K562 (cell line): ENCODE data around the gene ZFPM1. TPM values are rescaled to one million over a fixed set of nuclear protein-coding genes. Genes with fewer than 3 reads are reported as not detected.

Experiments used
- ATAC-seq: fragments of 200-7000 bp; cut with Tn5 transposase; 3 replicates; pipeline ENCODE4 v1.9.1; 2020; ENCODE audit warnings: moderate library complexity
- BruUV-seq: library from RNA; stranded (reverse); fragments of 400-500 nt; replicated peaks from 2 replicates; lab custom pipeline; 2021; lab: Mats Ljungman, UMichigan
- CTCF ChIA-PET: fragments of 300-600 bp; formaldehyde crosslinking; extraction: SDS; loops from one replicate; lab custom pipeline; 2021; ENCODE audit warnings: low intra/inter-chr PET ratio; lab: Yijun Ruan, JAX
- POLR2A ChIA-PET: fragments of 300-600, 350-650 bp; sonication (Branson Sonifier 250); formaldehyde crosslinking; extraction: SDS; loops from one replicate; lab custom pipeline; 2021; ENCODE audit warnings: antibody characterized with exemption, inconsistent platforms; lab: Yijun Ruan, JAX
- DNase-seq, 4 experiments: peaks; one replicate each; pipeline versions ENCODE4 v3.0.0 to v3.0.0-alpha.2; 2011 to 2018; ENCODE audit warnings: low spot score in 3 of 4, mixed read lengths in 3 of 4; ENCODE audit errors: extremely low read depth in 1 of 4
- FAIRE-seq: peaks from 2 replicates; lab custom pipeline; 2011; peaks lifted over from hg19 to GRCh38; lab: Jason Lieb, UNC
- H2AFZ ChIP-seq: 2 replicates; pipeline ENCODE4 v1.6.0; 2011; ENCODE audit warnings: low read depth, low read length, control low read depth, inconsistent platforms
- H3K27ac ChIP-seq: fragments of 200-600 bp; 3 replicates; pipeline ENCODE4 v1.8.0; 2011; ENCODE audit warnings: low read depth, mild to moderate bottlenecking, control low read depth, inconsistent platforms, low read length, moderate library complexity, mixed read lengths; ENCODE audit errors: extremely low read depth
- H3K27me3 ChIP-seq, 2 experiments: fragments of 300-600 bp in 1 of 2; 2 replicates in 1 of 2; 3 replicates in 1 of 2; pipeline versions ENCODE4 v1.6.0 to v1.8.0; 2011; ENCODE audit warnings: inconsistent platforms in 2 of 2, low read length in 2 of 2, mild to moderate bottlenecking in 1 of 2, mixed read lengths in 1 of 2, moderate library complexity in 1 of 2; ENCODE audit not compliant: control insufficient read depth in 2 of 2, insufficient read depth in 2 of 2
- H3K36me3 ChIP-seq: fragments of 300-600 bp; 3 replicates; pipeline ENCODE4 v1.8.0; 2011; ENCODE audit warnings: mild to moderate bottlenecking, low read length, inconsistent platforms; ENCODE audit not compliant: control insufficient read depth, insufficient read depth
- H3K4me1 ChIP-seq, 2 experiments: fragments of 200-600 bp in 1 of 2; replicated peaks in 1 of 2; 2 replicates in 1 of 2; 3 replicates in 1 of 2; pipeline versions ENCODE4 v1.5.1 to v1.8.0; 2011; ENCODE audit warnings: inconsistent platforms in 2 of 2, low read length in 2 of 2, mild to moderate bottlenecking in 1 of 2, mixed read lengths in 1 of 2, moderate library complexity in 1 of 2; ENCODE audit not compliant: control insufficient read depth in 2 of 2, insufficient read depth in 2 of 2
- H3K4me2 ChIP-seq: 2 replicates; pipeline ENCODE4 v1.6.1; 2011; ENCODE audit warnings: low read length, control low read depth, inconsistent platforms, mixed read lengths; ENCODE audit not compliant: insufficient read depth
- H3K4me3 ChIP-seq: fragments of 200-600 bp; sonication (generic), shearing (Covaris generic); 2 replicates; pipeline ENCODE4 v1.5.1; 2016; ENCODE audit warnings: control low read depth, inconsistent platforms
- H3K79me2 ChIP-seq: fragments of 200-600 bp; 3 replicates; pipeline ENCODE4 v1.8.0; 2011; ENCODE audit warnings: low read length, inconsistent platforms; ENCODE audit not compliant: control insufficient read depth, insufficient read depth
- H3K9ac ChIP-seq, 2 experiments: 2 replicates each; pipeline versions ENCODE4 v1.6.0 to v1.6.1; 2011; ENCODE audit warnings: low read depth in 2 of 2, low read length in 2 of 2, control low read depth in 1 of 2, inconsistent platforms in 1 of 2, mild to moderate bottlenecking in 1 of 2, mixed read lengths in 1 of 2; ENCODE audit not compliant: insufficient read depth in 1 of 2
- H3K9me1 ChIP-seq: one replicate; pipeline ENCODE4 v1.6.0; 2011; ENCODE audit warnings: inconsistent platforms, mild to moderate bottlenecking, low read length, moderate library complexity; ENCODE audit not compliant: control insufficient read depth, insufficient read depth
- H3K9me3 ChIP-seq: replicated peaks from 2 replicates; pipeline ENCODE4 v1.5.1; 2011; ENCODE audit warnings: low read depth, low read length, inconsistent platforms; ENCODE audit not compliant: control insufficient read depth, insufficient read depth
- H4K20me1 ChIP-seq: replicated peaks from 2 replicates; pipeline ENCODE4 v1.6.1; 2011; ENCODE audit warnings: low read length, inconsistent platforms, mixed read lengths; ENCODE audit not compliant: control insufficient read depth, insufficient read depth
- CHCHD3 ChIP-seq: fragments of 250-450 bp; sonication (Bioruptor Pico); IDR thresholded peaks from 2 replicates; pipeline ENCODE4 v2.1.2; 2022; ENCODE audit warnings: mild to moderate bottlenecking
- E4F1 ChIP-seq: fragments of 250-450 bp; sonication (Bioruptor Pico); IDR thresholded peaks from 2 replicates; pipeline ENCODE4 v1.5.0; 2021; ENCODE audit warnings: mild to moderate bottlenecking, borderline replicate concordance
- HMGN3 ChIP-seq: IDR thresholded peaks from 2 replicates; pipeline ENCODE4 v1.6.1; 2011; ENCODE audit warnings: borderline replicate concordance, low read depth, mild to moderate bottlenecking, mixed read lengths, low read length; ENCODE audit not compliant: insufficient read length; ENCODE audit errors: extremely low read depth
- MYNN ChIP-seq, 2 experiments: sonication (generic); formaldehyde crosslinking in 1 of 2; IDR thresholded peaks; 2 replicates each; pipeline versions ENCODE4 v1.5.0 to v1.6.1; 2016 to 2020; ENCODE audit warnings: antibody characterized with exemption in 1 of 2, missing genetic modification reagents in 1 of 2
- POLR2G ChIP-seq: fragments of 200-400 bp; formaldehyde crosslinking; IDR thresholded peaks from 2 replicates; pipeline ENCODE4 v1.6.1; 2017; ENCODE audit warnings: low read depth, mild to moderate bottlenecking, antibody characterized with exemption, low read length, moderate library complexity
- ZNF41 ChIP-seq: fragments of 250-450 bp; sonication (Bioruptor Pico); conservative IDR thresholded peaks from 2 replicates; pipeline ENCODE4 v1.4.0; 2020; ENCODE audit warnings: mild to moderate bottlenecking
- ZNF766 ChIP-seq: fragments of 200-800 bp; sonication (Bioruptor generic); conservative IDR thresholded peaks from 2 replicates; pipeline ENCODE4 v1.6.1; 2016; ENCODE audit warnings: missing genetic modification characterization, missing compliant biosample characterization
- WGBS: fragments of 100-300 bp; shearing (Covaris generic); methylation state at CpG from one replicate; pipeline ENCODE4 v1.1.6; 2016; ENCODE audit warnings: low coverage, mixed read lengths; ENCODE audit not compliant: insufficient coverage; ENCODE audit errors: missing lambda C conversion rate; 5-methylcytosine and 5-hydroxymethylcytosine counted together
- in situ Hi-C: fragments of 300-500 bp; cut with MboI; formaldehyde crosslinking; loops from 4 replicates; pipeline ENCODE4 v1.15.0; 2018; ENCODE audit warnings: inconsistent platforms, mixed read lengths
- intact Hi-C: fragments of 100-400 bp; cut with micrococcal nuclease; formaldehyde crosslinking; loops from 2 replicates; pipeline ENCODE4 v1.14.2; 2022
- polyA plus RNA-seq, 8 experiments: library from polyadenylated mRNA; depleted of rRNA in 4 of 8; stranded (reverse) in 5 of 8; unstranded in 3 of 8; fragments of >200 nt; fragmentation: Nextera tagmentation in 2 of 8; fragmentation: Illumina TruSeq in 1 of 8; extraction: Ambion mirVana in 2 of 8; extraction: Trizol in 1 of 8; gene quantifications; 2 replicates each; pipeline versions ENCODE4 v1.2.1 to v1.2.3, GENCODE V29; 2011 to 2014; ENCODE audit warnings: inconsistent platforms in 1 of 8, missing spikeins in 1 of 8
- total RNA-seq, 7 experiments: library from RNA; depleted of rRNA in 6 of 7; stranded (reverse); fragments of >200 nt in 6 of 7; fragmentation: Illumina TruSeq in 2 of 7; extraction: Trizol in 2 of 7; gene quantifications; 2 replicates each; pipeline versions ENCODE4 v1.2.1 to v1.2.3, GENCODE V29; 2011 to 2021; ENCODE audit warnings: low replicate concordance in 1 of 7

The ZFPM1 gene
- total and polyA plus RNA-seq, 9 of the 15 experiments (the other 6 are each of a cell fraction or from before 2014, with no cell fraction given), result 0.03 to 35.9 (median 1.4) TPM

- no peaks in the 10 kb centered on the region for H3K9me3 ChIP-seq
- peaks cover 5% of the 10 kb centered on the region; the same call in 1 of the 3 replicates for H3K79me2 ChIP-seq
- no peak for FAIRE-seq
- no peak overlapping the region for H3K4me2 ChIP-seq
- intact Hi-C loops, result no loop called here
- ChIA-PET CTCF (interaction anchor here (6.2 kb wide), 1 partner anchor 81 kb away, joined by 108 read pairs; no protein-coding TSS in a partner anchor), POLR2A (interaction anchor here (1.6 kb wide), 1 partner anchor 269 kb away, joined by 8 read pairs; no protein-coding TSS in a partner anchor)
- no peak for ATAC-seq
- no peak for DNase-seq
- H3K4me1 ChIP-seq, result peaks cover 35 to 79% of the 10 kb centered on the region in 2 experiments
- peak overlapping the region in 1 of 2 experiments; percentile 86; a peak in 2 of 4 replicates for H3K9ac ChIP-seq
- H2AFZ ChIP-seq, result no peak overlapping the region
- peaks cover 50% of the 10 kb centered on the region; the same call in 2 of the 3 replicates for H3K36me3 ChIP-seq
- no peak overlapping the region for H3K4me3 ChIP-seq
- H3K9me1 ChIP-seq, result peaks cover 3% of the 10 kb centered on the region
- H3K27ac ChIP-seq, result no peak overlapping the region
- H4K20me1 ChIP-seq, result peaks cover 12% of the 10 kb centered on the region
- no TSS peak for BruUV-seq
- H3K27me3 ChIP-seq, result no peaks in the 10 kb centered on the region
- peak; percentile 16; the same call in 1 of the 2 replicates for TF ChIP-seq MYNN (IDR thresholded peaks at IDR 0.05)
- no peak for TF ChIP-seq MYNN (CRISPR knock-in tag; IDR thresholded peaks at IDR 0.05)
- TF ChIP-seq HMGN3, result peak; percentile 10
- TF ChIP-seq POLR2G, result peak; percentile 54
- TF ChIP-seq E4F1 (CRISPR knock-in tag), result no peak
- TF ChIP-seq ZNF41 (CRISPR knock-in tag), result no peak
- TF ChIP-seq CHCHD3, result no peak
- 0 out of 2 replicates have a peak, but pooled peaks have one; percentile 7 for TF ChIP-seq ZNF766 (CRISPR knock-in tag)
- TF ChIP-seq, all 486 proteins: peak for 4
- in situ Hi-C loops, result loop anchor here (10.0 kb wide), 1 partner anchor 80 kb away; no protein-coding TSS in a partner anchor
- 91% methylated on average over 7 of the region's 18 CpGs for WGBS
These were observed 71.3 kb downstream of the ZFPM1 start for GRCh38 chr16:88524274-88524972.
